Activated T-helper 1 cell treated with anti-CD3 and anti-CD28 coated beads, Interleukin-12 subunit alpha, Interleukin-12 subunit beta, Interleukin-2, Interleukin-4 antibody, amounts not matched to agents 30 ng/mL and 10 ng/mL and 1 ng/mL, durations not matched to agents 14 hours and 24 hours and 36 hours (primary cell): Measurements from ENCODE around the gene TMPRSS11D. TPM values are rescaled to one million over a fixed set of nuclear protein-coding genes. Genes with fewer than 3 reads are reported as not detected.

Experiments used
- DNase-seq: peaks from one replicate; pipeline ENCODE4 v3.0.0; 2021; ENCODE audit warnings: low spot score
- H3K27ac Mint-ChIP-seq: one replicate; pipeline ENCODE4 v1.8.0; 2021; ENCODE audit warnings: mild to moderate bottlenecking, mixed read lengths
- H3K27me3 Mint-ChIP-seq: one replicate; pipeline ENCODE4 v1.8.0; 2022; ENCODE audit warnings: mild to moderate bottlenecking, moderate library complexity, mixed read lengths; ENCODE audit not compliant: insufficient read depth
- H3K36me3 Mint-ChIP-seq: one replicate; pipeline ENCODE4 v1.8.0; 2021; ENCODE audit warnings: low read depth, mixed read lengths
- H3K4me1 Mint-ChIP-seq: one replicate; pipeline ENCODE4 v1.8.0; 2021; ENCODE audit warnings: low read depth, mixed read lengths
- H3K4me3 Mint-ChIP-seq: one replicate; pipeline ENCODE4 v1.8.0; 2021; ENCODE audit warnings: mild to moderate bottlenecking, moderate library complexity, mixed read lengths
- H3K9me3 Mint-ChIP-seq: one replicate; pipeline ENCODE4 v1.8.0; 2021; ENCODE audit warnings: mixed read lengths
- intact Hi-C: fragments of 100-400 bp; cut with micrococcal nuclease; formaldehyde crosslinking; loops from one replicate; pipeline ENCODE4 v1.15.1; 2024
- total RNA-seq: library from RNA; stranded (reverse); gene quantifications from 2 replicates; pipeline ENCODE4 v1.2.3, GENCODE V29; 2022

Gene TMPRSS11D
- total RNA-seq, 1 donor from 2014 or later = not detected

DNA sequence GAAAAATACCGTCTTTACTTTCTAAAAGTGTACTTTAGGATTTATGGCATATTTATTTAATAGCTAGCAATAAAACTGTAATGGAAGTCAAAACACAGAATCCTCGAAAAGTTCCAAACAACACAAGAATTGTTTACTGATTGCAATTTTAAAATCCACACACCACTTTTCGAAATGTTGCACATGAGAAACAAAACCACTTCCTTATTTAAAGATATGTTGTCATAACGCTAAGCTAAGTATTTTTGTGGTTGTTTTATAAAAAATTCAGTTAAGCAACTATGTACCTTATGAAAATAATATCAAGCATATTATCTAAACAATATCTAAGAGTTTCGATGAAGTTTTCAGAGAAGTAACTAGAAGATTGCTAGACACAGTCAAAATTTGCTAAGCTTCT lies 344 bp downstream of the TMPRSS11D start:
- Mint-ChIP-seq H3K4me1 (no peaks in the 10 kb centered on the region), H3K27ac (no peak overlapping the region), H3K4me3 (no peak overlapping the region), H3K9me3 (no peaks in the 10 kb centered on the region), H3K27me3 (peaks cover 4% of the 10 kb centered on the region), H3K36me3 (no peaks in the 10 kb centered on the region)
- DNase-seq = no peak
- intact Hi-C loops = no loop called here

DNA sequence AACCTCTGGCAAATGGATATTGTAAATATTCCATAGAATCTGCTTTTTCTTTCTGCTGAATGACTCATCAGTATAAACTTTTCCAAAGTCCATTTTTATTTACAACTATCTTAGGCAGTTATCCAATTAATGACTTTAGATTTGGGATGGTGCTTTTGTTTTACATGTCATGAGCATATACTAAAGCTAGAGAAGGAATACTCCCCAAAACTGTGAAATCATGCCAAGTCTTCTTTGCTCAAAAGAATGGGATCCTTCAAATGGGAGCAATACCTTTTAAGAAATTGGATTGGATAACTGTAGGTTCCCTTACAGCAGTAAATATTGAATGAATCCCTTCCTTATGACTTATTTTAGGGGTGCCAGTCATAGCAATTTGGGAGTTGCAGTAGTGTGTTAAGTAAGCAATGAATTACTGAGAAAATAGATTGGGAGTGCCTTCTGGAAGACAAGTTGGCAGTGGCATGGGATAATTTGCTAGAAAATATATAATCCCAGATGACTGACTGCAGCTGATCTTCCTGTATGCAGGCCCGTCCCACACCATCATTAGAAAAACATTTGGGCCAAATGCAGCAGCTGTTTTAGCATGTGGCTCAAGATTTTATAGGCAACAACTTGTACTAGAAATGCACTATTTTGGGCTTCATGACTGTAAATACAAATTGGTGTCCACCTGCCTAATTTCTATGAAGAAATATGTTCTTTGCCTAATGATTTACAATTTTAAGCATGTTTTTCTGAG lies 2.8 kb downstream of the TMPRSS11D start:
- DNase-seq = no peak
- no peaks in the 10 kb centered on the region for H3K9me3 Mint-ChIP-seq
- no peaks in the 10 kb centered on the region for H3K4me1 Mint-ChIP-seq
- H3K4me3 Mint-ChIP-seq = no peak overlapping the region
- peaks cover 4% of the 10 kb centered on the region for H3K27me3 Mint-ChIP-seq
- intact Hi-C loops = no loop called here
- no peak overlapping the region for H3K27ac Mint-ChIP-seq
- no peaks in the 10 kb centered on the region for H3K36me3 Mint-ChIP-seq

DNA sequence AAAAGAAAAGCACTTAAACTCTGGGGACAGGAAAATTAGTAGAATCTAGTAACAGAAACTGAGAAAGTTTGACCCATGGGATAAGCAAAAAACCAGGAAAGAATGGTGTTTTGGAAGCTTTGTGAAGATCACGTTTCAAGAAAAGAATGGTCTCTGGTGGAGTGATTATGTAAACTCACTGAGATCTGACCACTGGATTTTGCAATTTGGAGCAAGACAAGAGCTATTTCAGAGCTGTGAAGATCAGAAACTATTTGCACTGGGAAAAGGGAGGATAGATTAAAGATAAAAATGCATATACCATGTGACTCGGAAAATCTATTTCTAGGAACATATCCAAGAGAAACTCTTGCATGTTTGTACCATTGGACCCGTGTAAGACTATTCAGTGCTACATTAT lies 4.3 kb downstream of the TMPRSS11D start:
- Mint-ChIP-seq H3K27me3 (peaks cover 4% of the 10 kb centered on the region), H3K36me3 (no peaks in the 10 kb centered on the region), H3K4me1 (no peaks in the 10 kb centered on the region), H3K9me3 (no peaks in the 10 kb centered on the region), H3K27ac (no peak overlapping the region), H3K4me3 (no peak overlapping the region)
- DNase-seq = no peak
- intact Hi-C loops = no loop called here

DNA sequence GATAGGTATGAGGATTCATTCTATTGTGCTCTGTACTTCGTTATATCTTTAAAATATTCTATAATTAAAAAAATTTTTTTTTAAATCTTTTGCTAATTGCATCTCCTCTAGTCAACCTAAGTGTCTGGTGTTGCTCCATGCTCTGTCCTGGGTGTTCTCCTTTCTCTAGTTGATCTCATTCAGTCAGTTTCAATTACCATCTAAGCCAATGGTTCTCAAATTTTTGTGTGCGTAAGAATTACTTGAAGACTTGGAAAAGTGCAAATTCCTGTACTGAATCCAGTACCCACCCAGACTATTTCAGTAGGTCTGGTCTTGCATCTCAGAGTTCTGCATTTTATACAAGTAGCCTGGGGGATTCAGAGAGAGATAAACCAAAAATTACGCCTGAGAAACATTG lies 6.7 kb downstream of the TMPRSS11D start:
- no peaks in the 10 kb centered on the region for H3K4me1 Mint-ChIP-seq
- no peaks in the 10 kb centered on the region for H3K36me3 Mint-ChIP-seq
- intact Hi-C loops = no loop called here
- no peak overlapping the region for H3K27ac Mint-ChIP-seq
- no peaks in the 10 kb centered on the region for H3K9me3 Mint-ChIP-seq
- no peak overlapping the region for H3K4me3 Mint-ChIP-seq
- DNase-seq = no peak
- no peaks in the 10 kb centered on the region for H3K27me3 Mint-ChIP-seq

DNA sequence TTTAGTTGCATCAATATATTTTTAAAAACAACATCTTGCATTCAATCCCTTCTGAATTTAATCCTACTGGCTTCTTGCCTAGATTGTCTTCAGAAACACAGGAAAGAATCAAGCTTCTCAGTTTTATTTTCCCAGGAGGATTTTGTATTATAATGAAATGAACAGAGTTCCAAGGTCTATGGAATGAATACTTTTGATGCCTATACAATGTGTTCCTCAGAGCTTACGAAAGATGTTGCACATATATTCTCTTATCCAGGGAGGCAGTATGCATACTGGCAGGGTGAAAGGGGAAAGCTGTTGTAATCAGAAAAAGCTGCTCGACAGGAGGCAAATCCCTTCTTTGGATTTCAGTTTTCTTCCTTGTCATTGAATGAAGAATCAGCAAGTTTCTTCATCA lies 8.8 kb downstream of the TMPRSS11D start:
- intact Hi-C loops = no loop called here
- no peaks in the 10 kb centered on the region for H3K4me1 Mint-ChIP-seq

DNA sequence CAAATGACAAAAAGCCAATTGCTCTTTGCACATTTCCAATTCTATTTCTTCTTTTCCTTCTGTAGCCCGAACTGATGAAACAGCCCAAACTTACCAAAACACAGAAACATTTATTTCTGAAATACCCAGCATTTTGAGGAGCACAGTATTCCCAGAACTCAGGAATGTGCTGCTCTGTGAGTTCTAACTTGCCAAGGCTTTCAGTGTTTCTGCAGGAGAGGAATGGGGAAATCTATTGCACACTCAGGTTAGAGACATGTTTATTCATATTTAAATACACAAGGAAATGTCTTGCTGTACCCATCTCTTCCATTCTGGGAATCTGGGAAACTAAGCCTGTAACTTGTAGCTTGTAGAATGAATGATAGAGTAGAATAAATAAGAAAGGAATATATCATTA lies 10.7 kb downstream of the TMPRSS11D start:
- Mint-ChIP-seq H3K4me1 (no peaks in the 10 kb centered on the region), H3K36me3 (no peaks in the 10 kb centered on the region), H3K27me3 (no peaks in the 10 kb centered on the region), H3K9me3 (no peaks in the 10 kb centered on the region), H3K4me3 (no peak overlapping the region), H3K27ac (no peak overlapping the region)
- intact Hi-C loops = loop anchor here (2.0 kb wide), 1 partner anchor 38 kb away; no protein-coding TSS in a partner anchor
- no peak for DNase-seq

More for the DNA sequence above, 8.8 kb downstream of the TMPRSS11D start:
- no peak for DNase-seq
- Mint-ChIP-seq H3K36me3 (no peaks in the 10 kb centered on the region), H3K4me3 (no peak overlapping the region), H3K27ac (no peak overlapping the region), H3K9me3 (no peaks in the 10 kb centered on the region), H3K27me3 (no peaks in the 10 kb centered on the region)

DNA sequence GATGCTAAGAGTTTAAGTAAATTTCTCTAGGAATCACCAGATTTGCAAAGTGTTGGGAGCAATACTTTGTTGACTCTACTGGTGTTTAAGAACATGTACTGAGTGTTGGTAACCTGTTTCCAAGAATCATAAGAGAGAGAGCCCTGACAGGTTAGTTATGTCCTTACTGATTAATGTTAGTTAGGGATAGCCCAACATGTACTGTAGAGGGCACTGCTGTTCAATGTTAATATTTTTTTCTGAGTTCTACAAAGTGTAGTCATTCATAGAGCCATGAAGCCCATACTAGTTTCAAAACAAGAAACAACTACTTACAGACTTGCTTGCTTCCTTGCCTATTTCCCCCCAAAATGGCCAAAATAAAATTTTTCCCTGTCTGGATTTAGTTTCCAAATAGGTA lies 11.9 kb downstream of the TMPRSS11D start:
- Mint-ChIP-seq H3K4me3 (no peak overlapping the region), H3K27ac (no peak overlapping the region), H3K9me3 (no peaks in the 10 kb centered on the region), H3K27me3 (peaks cover 3% of the 10 kb centered on the region), H3K36me3 (no peaks in the 10 kb centered on the region), H3K4me1 (no peaks in the 10 kb centered on the region)
- no peak for DNase-seq
- intact Hi-C loops = loop anchor here (1.0 to 2.0 kb wide), 2 partner anchors 39 to 303 kb away; no protein-coding TSS in a partner anchor

DNA sequence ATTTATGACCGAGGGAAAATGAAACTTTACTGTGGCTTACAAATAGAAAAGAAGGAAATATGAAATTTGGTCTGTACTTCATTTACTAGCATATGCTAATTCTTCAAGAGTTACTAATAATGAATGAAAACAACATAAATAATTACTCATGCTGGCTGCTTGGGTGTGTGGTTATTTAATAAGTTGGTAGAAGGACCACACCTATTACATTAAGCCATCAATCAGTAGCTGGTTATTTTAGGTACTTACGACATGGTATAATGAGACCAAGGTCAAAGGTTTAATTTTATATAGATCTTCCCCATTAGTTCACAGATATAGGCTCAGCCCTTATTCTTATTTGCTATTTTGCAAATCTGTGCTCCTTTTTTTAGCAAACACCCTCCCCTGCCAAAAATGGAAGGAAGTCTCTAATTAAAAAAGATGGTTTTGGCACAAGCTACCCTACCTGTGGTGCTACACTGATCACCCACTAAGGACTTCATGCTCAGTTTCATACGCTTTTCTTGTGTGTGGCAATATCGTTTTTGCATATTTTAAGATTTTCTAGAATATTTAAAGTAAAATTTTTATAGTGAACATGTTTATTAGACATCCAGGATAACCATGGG lies 14.1 kb downstream of the TMPRSS11D start:
- peaks cover 5% of the 10 kb centered on the region for H3K27me3 Mint-ChIP-seq
- no peaks in the 10 kb centered on the region for H3K4me1 Mint-ChIP-seq
- no peak for DNase-seq
- intact Hi-C loops = no loop called here
- no peaks in the 10 kb centered on the region for H3K36me3 Mint-ChIP-seq
- no peak overlapping the region for H3K4me3 Mint-ChIP-seq
- H3K9me3 Mint-ChIP-seq = no peaks in the 10 kb centered on the region
- H3K27ac Mint-ChIP-seq = no peak overlapping the region

DNA sequence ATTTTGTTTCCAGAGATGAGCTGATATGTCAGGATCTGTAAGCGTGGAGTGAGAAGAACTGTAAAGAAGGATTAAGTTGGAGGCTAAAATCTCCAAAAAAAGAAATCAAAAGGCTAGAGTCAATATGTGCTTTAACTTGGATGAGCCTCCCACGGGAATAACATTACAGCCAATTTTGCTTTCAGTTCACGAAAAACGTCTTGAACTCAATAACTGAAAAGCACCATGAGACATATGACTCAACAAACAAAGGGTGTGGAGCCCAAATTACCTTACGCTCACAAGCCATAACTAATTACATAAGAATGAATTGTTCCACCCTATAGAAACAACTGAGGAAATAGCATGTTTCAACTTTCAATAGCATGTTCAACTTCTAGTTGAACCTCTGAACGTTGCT lies 22.3 kb downstream of the TMPRSS11D start:
- intact Hi-C loops = no loop called here
- no peak overlapping the region for H3K27ac Mint-ChIP-seq
- no peaks in the 10 kb centered on the region for H3K36me3 Mint-ChIP-seq
- H3K4me1 Mint-ChIP-seq = no peaks in the 10 kb centered on the region
- H3K4me3 Mint-ChIP-seq = no peak overlapping the region
- no peaks in the 10 kb centered on the region for H3K9me3 Mint-ChIP-seq
- DNase-seq = no peak
- H3K27me3 Mint-ChIP-seq = peaks cover 1% of the 10 kb centered on the region

DNA sequence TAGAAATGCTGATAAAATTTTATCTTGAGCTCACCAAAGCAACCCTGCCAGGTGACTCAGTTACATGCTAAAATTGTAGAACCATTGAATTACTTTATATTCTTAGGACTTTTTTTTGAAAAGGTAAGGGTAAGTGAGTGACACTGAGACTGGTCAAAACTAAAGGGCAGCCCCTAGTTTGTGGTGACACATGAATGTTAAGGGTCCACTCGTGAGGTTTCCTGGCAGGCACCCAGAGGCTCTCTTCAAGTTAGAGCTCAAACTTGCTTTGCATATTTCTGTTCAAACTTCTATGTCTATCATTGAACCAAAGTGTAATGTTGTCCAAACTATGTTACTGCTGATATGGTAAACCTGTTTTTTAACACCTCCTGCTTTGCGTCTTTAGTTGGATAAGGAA lies 30.5 kb downstream of the TMPRSS11D start:
- H3K27ac Mint-ChIP-seq = no peak overlapping the region
- H3K4me1 Mint-ChIP-seq = no peaks in the 10 kb centered on the region
- DNase-seq = no peak
- H3K9me3 Mint-ChIP-seq = no peaks in the 10 kb centered on the region
- H3K36me3 Mint-ChIP-seq = no peaks in the 10 kb centered on the region
- H3K4me3 Mint-ChIP-seq = no peak overlapping the region
- intact Hi-C loops = no loop called here
- peaks cover 2% of the 10 kb centered on the region for H3K27me3 Mint-ChIP-seq

DNA sequence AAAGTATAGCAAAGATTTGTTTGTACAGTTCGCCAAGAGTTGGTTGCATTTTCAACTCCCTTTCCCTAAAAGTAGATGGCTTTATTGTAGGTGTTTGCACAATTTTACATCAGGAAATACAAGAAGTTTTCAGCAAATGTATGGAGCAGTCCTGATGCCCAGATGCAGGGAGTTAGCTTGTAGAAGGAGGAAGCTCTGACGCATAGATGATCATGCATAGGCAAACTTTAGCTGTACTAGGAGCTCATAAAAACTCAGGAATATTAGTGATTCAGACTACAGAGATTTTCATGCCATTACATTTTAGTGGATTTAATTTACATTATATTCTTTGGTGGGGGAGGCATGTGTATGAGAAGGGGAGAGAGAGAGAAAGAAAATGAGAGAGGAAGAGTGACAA lies 62.9 kb downstream of the TMPRSS11D start:
- Mint-ChIP-seq H3K27me3 (peaks cover 2% of the 10 kb centered on the region), H3K27ac (no peak overlapping the region), H3K4me3 (no peak overlapping the region), H3K36me3 (no peaks in the 10 kb centered on the region), H3K9me3 (no peaks in the 10 kb centered on the region), H3K4me1 (no peaks in the 10 kb centered on the region)
- no peak for DNase-seq
- intact Hi-C loops = no loop called here

DNA sequence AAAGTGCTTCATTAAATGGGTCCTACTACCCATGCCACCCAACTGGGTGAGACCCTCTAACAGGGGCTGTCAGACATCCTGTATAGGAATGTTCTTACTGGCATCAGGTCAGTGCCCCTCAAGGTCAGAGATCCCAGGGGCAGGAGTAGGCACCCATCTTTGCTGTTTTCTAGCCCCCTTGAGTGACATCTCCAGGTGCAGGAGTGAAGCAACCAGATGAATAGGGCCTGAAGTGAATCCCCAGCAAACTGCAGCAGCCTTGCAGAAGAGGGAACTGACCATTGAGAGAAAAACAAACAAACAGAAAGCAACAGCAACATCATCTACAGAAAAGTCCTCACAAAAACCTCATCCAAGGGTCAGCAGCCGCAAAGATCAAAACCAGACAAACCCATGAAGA lies 73.8 kb downstream of the TMPRSS11D start:
- H3K4me1 Mint-ChIP-seq = no peaks in the 10 kb centered on the region
- no peaks in the 10 kb centered on the region for H3K36me3 Mint-ChIP-seq
- intact Hi-C loops = no loop called here
- DNase-seq = no peak
- peaks cover 4% of the 10 kb centered on the region for H3K9me3 Mint-ChIP-seq
- no peaks in the 10 kb centered on the region for H3K27me3 Mint-ChIP-seq
- H3K4me3 Mint-ChIP-seq = no peak overlapping the region
- H3K27ac Mint-ChIP-seq = no peak overlapping the region

DNA sequence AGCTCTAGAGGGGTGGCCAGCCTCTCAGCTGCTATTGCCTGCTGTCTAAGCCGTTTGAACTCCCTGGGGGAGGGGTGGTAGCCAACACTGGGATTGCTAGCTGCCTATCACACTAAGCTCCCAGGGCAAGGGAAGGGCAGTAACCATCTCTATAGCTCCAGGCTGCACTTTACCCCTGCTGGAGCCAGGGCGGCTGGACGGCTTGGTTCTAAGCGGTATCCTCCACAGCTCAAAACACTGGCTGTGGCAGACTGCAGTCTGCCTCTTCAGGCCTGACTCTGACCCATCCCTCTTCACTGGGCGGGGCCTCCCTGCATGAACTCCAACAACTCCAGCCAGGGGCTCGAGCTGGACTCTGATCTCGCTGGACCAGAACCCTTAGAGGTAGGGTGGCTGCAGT lies 74.3 kb downstream of the TMPRSS11D start:
- Mint-ChIP-seq H3K27ac (no peak overlapping the region), H3K9me3 (peaks cover 4% of the 10 kb centered on the region)

More for the DNA sequence above, 74.3 kb downstream of the TMPRSS11D start:
- no peak for DNase-seq
- intact Hi-C loops = no loop called here
- Mint-ChIP-seq H3K36me3 (no peaks in the 10 kb centered on the region), H3K27me3 (no peaks in the 10 kb centered on the region), H3K4me1 (no peaks in the 10 kb centered on the region), H3K4me3 (no peak overlapping the region)
